ENCODE measurements around the gene KCNE3.

Gene KCNE3

GRCh38 chr11:74466916-74467885, at the start of gene KCNE3:
Gene KCNE3 (minus strand): TSS chr11:74467549. CDS start chr11:74457563, 9,986 bp downstream.
- no peak for DNase-seq

DNA sequence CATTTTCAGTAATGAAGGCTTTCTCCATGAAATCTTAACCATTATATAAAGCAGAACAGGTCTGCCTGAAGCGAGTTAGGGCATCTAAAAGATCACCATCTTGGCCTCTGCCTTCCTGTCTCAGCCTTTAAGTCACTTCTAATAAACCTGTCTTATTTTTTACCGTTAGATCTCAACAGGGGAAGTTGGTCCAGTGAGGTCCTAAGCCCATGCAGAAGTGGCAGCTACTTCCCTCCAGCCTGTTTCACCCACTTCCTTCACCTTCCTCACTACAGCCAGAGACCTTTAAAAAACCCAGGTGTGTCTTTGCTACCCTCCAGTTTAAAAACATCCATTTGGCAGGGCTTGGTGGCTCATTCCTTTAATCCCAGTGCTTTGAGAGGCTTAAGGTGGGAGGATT, 40.2 kb upstream of the KCNE3 start:
- no peak for DNase-seq

DNA sequence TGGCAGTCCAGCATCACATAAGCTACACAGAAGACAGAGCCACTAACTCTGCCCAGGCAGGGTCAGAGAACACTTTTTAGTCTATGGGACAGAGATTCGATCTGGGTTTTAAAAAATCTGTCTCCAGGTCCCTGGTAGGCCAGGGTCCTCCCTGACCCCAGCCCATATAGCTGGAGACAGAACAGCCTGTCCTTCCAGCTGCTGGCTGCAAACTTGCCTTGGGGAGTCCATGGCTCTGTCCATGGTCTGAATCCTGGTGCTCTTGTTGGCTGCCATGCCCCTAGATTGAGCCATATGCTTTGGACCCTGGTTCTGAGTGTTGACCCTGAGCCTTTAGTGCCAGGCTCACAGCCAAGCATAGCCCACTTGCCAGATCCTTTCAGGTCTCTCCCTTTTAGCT, 39.5 kb upstream of the KCNE3 start:
- no peak for DNase-seq

- no peak for DNase-seq
Observed at GRCh38 chr11:74505911-74506310, 38.6 kb upstream of the KCNE3 start.

DNA sequence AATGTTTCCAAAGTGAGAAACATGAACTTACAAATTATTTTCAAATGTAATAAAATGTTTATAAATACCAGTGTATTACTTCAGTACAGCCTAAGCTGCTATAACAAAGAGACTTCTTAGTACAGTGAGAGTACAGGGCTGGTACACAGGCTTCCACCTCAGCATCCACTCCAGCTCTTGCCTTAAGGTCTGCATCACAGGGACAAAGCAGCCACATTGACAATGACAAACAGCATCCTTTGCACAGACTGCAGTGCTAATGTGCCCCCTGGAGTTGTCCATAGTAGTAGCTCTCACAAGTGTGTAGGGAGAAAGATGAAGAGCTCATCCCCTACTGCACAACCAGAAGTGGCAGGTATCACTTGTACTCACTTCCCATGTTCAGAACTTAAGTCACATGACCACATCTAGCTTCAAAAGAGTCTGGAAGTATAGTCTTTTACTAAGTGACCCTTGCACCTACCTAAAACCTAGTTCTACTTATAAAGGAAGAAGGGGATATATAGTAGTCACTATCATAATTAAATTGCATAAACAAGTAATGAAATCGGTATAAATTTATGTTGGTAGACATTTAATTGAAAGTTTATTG, 36.8 kb upstream of the KCNE3 start:
- DNase-seq = no peak

GRCh38 chr11:74494916-74495315, 27.6 kb upstream of the KCNE3 start:
- no peak for DNase-seq

DNA sequence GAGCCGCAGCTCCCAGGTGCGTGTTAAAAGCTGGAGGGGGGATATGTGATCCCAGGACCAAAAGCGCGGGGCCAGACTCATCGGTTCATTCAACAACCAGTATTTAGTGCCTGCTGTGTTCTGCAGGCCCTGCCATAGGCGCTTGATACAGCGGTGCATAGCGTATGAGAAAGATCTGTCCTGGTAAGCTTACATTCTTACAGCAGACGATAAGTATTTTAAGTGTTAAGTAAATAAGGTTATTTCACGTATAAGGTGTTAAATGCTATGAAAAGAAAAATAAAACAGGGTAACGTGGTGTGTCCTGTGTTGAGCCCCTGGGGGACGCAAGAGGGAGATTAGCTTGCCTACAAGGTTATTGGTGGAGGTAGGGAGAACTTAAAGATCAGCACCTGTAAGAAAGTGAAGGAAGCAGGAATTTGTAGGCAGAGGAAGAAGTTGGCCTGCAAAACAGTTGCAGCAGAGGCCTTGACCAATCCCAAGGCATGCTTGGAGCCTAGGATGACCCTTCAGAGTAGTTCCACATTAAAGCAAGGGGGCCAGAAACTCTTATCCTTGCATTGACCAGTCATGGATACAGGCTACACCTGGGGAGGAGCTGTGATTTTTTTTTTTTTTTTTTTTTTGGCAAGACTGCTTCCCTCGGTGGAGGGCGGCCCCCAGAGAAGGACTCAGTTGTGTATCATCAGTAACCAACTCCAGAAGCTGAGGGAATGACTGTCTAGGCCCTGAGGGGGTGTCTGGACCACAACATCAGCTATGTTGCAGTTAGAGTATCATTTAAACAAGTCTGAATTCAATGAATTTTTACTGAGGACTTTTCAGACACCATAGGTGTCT, 26.7 kb upstream of the KCNE3 start:
- no peak for DNase-seq

GRCh38 chr11:74492974-74493790, 25.8 kb upstream of the KCNE3 start, which contains the start of gene LIPT2:
Gene LIPT2 (minus strand): TSS chr11:74493724. CDS start chr11:74493703, 21 bp downstream.
- peak; percentile 95 for DNase-seq

GRCh38 chr11:74492084-74492483, 24.7 kb upstream of the KCNE3 start:
- no peak for DNase-seq

DNA sequence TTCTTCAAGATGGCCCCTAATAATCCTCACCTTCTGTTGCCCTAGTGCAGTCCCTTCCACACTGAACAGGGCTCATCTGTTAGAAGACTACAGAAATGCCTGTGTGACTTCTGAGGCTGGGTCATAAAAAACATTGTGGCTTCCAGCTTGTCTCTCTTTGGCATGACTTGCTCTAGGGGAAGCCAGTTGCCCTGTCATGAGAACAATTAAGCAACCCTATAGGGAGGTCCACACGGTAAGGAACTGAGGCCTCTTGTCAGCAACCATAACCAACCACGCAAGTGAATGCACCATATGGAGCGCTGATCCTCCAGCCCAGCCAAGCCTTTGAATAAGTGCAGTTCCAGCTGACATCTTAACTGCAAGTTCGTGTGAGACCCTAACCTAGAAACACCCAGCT, 23.6 kb upstream of the KCNE3 start:
- no peak for DNase-seq

GRCh38 chr11:74487875-74488274, 20.5 kb upstream of the KCNE3 start:
- no peak for DNase-seq

DNA sequence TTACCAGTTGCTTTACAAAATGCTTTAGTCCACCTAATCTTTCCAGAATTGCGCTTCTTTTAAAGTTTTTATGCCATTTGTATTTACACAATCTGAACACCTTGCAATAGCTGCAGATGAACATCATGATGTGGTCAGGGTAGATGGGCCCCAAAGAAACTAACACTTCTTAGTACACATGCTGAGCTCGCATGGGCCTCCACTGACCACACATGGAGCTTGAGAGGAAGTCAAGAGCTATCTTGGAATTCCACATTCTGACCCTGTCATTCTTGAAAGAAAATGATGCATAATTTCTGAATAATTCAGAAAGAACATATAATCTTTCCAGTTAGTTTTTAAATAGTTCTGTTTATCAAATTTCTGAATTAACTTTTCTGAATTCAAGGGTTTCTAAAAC, 18.5 kb upstream of the KCNE3 start:
- DNase-seq = no peak

DNA sequence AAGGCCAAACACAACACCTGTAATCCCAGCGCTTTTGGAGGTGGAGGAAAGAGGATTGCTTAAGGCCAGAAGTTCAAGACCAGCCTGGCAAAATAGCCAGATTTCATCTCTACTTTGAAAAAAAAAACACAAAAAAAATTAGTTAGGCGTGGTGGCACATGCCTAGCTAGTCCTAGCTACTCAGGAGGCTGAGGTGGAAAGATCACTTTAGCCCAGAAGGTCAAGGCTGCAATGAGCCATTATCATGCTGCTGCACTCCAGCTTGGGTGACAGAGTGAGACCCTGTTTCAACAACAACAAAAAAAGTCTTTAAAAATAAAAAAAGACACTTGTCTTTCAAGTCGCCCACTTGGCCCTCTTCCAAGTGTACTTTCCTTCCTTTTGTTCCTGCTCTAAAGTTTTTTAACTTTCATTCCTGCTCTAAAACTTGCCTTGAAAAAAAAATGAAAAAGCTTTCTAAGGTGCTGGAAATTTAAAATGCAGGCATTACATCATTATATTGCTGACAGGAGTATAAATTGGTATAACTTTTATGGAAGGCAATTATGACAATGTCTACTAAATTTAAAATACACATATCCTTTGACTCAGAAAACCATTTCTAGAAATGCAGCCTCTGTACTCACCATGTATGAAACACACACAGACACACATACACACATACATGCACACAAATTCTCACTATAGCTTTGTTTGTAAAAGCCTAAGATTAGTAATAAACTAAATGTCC, 13.5 kb upstream of the KCNE3 start:
- DNase-seq = no peak

DNA sequence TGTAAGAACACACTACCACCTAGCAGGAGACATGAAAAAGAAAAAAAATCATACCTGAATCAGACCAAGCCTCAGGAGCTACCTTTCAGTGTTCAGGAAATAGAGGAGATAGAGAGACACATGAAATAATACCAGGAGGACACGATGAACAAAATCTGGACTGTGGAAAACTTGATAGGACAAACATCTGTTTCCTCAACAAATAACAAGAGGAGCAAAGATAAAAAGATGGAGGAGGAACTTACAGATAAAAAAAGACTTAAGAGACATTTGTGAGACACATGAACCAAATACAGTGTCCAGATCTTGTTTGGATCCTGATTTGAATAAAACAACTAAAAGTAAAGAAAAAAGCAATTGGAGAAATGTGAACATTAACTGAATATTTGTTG, 12.4 kb upstream of the KCNE3 start:
- DNase-seq = no peak

DNA sequence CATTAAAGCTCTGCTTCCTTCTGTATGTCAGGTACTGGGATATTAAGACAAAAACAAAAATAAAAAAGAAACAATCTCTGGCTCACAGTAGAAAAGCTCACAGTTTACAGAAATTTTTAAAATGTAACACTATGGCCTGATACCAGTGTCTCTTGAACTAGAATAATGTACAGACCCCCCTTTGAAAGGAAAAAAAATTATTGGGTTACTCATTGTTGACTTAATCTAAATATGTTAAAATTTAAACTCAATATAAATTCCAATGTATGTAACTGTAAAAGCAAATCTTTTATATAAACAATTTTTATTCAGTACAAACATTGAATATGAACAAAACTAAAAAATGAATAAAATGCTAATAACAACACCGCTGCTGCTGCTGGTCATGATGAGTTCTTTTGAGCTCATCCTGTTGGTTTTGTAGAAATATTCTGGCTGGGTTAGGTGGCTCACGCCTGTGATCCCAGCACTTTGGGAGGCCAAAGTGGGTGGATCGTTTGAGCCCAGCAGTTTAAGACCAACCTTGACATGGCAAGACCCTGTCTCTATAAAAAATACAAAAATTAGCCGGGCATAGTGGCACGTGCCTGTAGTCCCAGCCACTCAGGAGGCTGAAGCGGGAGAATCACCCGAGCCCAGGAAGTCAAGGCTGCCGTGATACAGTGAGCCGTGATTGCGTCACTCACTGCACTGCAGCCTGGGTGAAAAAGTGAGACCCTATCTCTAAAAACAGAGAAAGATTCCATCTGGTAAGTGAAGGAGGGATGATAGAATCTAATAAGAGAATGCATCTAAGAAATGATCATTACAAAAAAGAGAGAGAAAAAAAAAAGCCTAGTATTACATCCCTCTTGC, 11.8 kb upstream of the KCNE3 start:
- DNase-seq = no peak

DNA sequence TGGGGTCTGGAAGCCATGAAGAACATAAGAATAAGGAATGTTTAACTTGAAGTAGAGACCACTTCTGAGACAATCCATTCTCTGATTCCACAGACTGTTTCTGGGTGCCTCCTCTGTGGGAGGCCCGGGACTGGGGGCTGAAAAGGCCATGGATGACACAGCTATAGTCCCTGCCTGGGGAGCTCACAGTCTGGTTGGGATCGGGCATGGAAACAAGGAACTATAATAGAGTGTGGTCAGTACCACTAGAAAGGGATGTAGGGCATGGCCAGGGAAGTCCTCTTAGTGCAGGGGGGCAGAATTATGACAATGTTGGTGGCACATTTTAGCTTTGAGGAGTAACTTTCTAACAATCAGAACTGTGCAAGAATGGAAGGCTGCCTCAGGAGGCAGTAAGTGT, 9.2 kb upstream of the KCNE3 start:
- DNase-seq = no peak

DNA sequence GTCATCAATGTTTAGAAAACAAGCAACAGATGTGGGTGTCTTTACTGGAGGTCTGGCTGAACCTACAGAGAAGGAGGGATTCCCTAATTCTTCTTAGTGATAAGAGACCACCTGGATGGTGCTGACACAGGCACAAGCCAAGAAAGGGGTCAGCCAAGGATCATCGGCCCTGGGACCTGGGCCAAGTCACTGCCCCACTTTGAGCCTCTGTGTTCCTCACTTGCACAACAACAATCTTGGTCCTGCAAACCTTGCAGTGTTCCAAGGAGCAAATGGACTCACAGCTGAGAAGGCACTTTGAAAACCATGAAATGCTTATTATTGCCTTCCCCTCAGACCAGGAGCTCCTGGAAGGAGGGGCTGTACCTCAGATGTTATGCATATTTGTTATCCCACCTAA, 7.0 kb upstream of the KCNE3 start:
- DNase-seq = no peak

DNA sequence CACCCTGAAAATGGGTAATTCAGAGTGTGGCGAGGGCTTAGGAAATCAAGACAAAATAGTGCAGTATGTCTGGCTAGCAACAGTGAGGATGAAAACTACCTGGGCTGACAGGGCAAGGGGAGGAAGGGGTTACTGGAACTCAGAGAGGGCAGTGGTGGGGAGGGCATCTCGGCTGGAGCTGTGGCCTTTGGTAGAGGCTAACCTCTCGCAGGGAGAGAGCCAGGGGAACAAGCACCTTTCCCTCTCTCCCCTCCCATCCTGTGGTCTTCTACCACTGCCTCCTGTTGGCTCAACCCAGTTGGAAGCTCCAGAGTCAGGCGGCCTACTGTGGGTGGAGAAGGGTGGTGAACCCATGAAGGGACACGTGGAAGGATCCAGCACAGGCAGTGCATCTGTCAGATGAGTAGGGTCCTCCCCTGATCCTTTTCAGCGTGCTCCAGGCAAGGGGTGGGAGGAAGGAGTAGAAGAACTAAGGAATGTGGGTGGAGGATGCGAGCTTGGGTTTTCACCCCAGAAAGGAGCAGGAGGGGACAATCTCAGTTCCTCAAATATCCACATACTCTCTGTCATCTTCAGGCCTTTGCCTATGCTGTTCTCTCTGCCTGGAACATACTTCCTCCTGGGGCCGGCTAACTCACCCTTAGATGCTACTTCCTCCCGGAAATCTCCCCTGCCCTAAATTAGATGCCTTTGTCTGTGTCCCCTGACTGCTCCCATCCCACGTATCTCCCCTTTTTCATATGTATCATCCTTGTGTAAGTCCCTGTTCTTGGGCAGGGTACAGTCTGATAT, 6.2 kb upstream of the KCNE3 start:
- DNase-seq = no peak

- DNase-seq = no peak
Observed at GRCh38 chr11:74471668-74472429, 4.5 kb upstream of the KCNE3 start.
